Karpas-422 (cell line): ENCODE measurements around the gene PACRGL. TPM values are rescaled to one million over a fixed set of nuclear protein-coding genes. Genes with fewer than 3 reads are reported as not detected.
"Not testable (repeated sequence)": the region's sequence is repeated elsewhere in the genome, so short reads cannot be mapped to it uniquely, and the experiment has no call there.

Experiments used
- DNase-seq: peaks from one replicate; pipeline ENCODE4 v3.0.0-alpha.2; 2015
- H2AFZ ChIP-seq: fragments of 200-600 bp; sonication (generic); 2 replicates; pipeline ENCODE4 v1.6.1; 2014; ENCODE audit warnings: antibody characterized with exemption, low read length, mixed read lengths
- H3K27ac ChIP-seq: fragments of 200-600 bp; sonication (generic); 2 replicates; pipeline ENCODE4 v1.5.1; 2014; ENCODE audit warnings: mild to moderate bottlenecking, low read length, moderate library complexity
- H3K27me3 ChIP-seq: fragments of 200-600 bp; sonication (generic); 2 replicates; pipeline ENCODE4 v1.6.1; 2014; ENCODE audit warnings: low read length, mixed read lengths
- H3K36me3 ChIP-seq: fragments of 200-600 bp; sonication (generic); 2 replicates; pipeline ENCODE4 v1.6.1; 2014; ENCODE audit warnings: low read length, mixed read lengths; ENCODE audit not compliant: insufficient read depth
- H3K4me1 ChIP-seq: fragments of 200-600 bp; sonication (generic); 2 replicates; pipeline ENCODE4 v1.6.1; 2014; ENCODE audit warnings: mild to moderate bottlenecking, low read length, mixed read lengths
- H3K4me2 ChIP-seq: fragments of 200-600 bp; sonication (generic); 2 replicates; pipeline ENCODE4 v1.6.1; 2014; ENCODE audit warnings: low read length, low read depth, mild to moderate bottlenecking; ENCODE audit not compliant: poor library complexity, severe bottlenecking
- H3K4me3 ChIP-seq: fragments of 200-600 bp; sonication (generic); 2 replicates; pipeline ENCODE4 v1.5.1; 2014; ENCODE audit warnings: mild to moderate bottlenecking, antibody characterized with exemption, low read length, mixed read lengths
- H3K79me2 ChIP-seq: fragments of 200-600 bp; sonication (generic); 2 replicates; pipeline ENCODE4 v1.6.1; 2014; ENCODE audit warnings: mild to moderate bottlenecking, low read length, mixed read lengths
- H3K9ac ChIP-seq: fragments of 200-600 bp; sonication (generic); 2 replicates; pipeline ENCODE4 v1.6.0; 2014; ENCODE audit warnings: low read length
- H3K9me2 ChIP-seq: fragments of 200-600 bp; sonication (generic), shearing (Covaris generic); replicated peaks from 2 replicates; pipeline ENCODE4 v1.6.0; 2014; ENCODE audit warnings: mild to moderate bottlenecking, low read length, moderate library complexity; ENCODE audit not compliant: insufficient read depth
- H3K9me3 ChIP-seq: fragments of 300-700, 200-600 bp; sonication (generic); 2 replicates; pipeline ENCODE4 v1.6.1; 2014; ENCODE audit warnings: low read length, mixed read lengths
- H4K20me1 ChIP-seq: fragments of 200-600 bp; sonication (generic); 2 replicates; pipeline ENCODE4 v1.6.1; 2014; ENCODE audit warnings: mild to moderate bottlenecking, antibody characterized with exemption, low read length, low read depth; ENCODE audit not compliant: insufficient read depth
- total RNA-seq: library from RNA; depleted of rRNA; stranded (reverse); fragments of >200 nt; shearing (Covaris generic); gene quantifications from 2 replicates; pipeline ENCODE4 v1.2.3, GENCODE V29; 2014; ENCODE audit warnings: low replicate concordance

The PACRGL gene
- total RNA-seq, 1 experiment from 2014 or later: 49.9 TPM

- Histone ChIP-seq H3K79me2 (no peaks in the 10 kb centered on the region), H3K9me2 (no peaks in the 10 kb centered on the region), H3K9me3 (no peaks in the 10 kb centered on the region), H3K4me3 (no peak overlapping the region), H3K4me1 (no peaks in the 10 kb centered on the region), H3K36me3 (no peaks in the 10 kb centered on the region), H3K27me3 (no peaks in the 10 kb centered on the region), H2AFZ (no peak overlapping the region), H3K27ac (no peak overlapping the region), H3K9ac (no peak overlapping the region), H4K20me1 (no peaks in the 10 kb centered on the region), H3K4me2 (no peak overlapping the region)
- DNase-seq: no peak
Observed at GRCh38 chr4:20778896-20779295, 78.6 kb downstream of the PACRGL start.

- H3K4me1 ChIP-seq, H3K36me3 ChIP-seq, H3K9ac ChIP-seq, H3K4me3 ChIP-seq, H3K4me2 ChIP-seq, DNase-seq, H3K79me2 ChIP-seq, H3K9me2 ChIP-seq, H3K27ac ChIP-seq, H3K9me3 ChIP-seq, H4K20me1 ChIP-seq, H2AFZ ChIP-seq, H3K27me3 ChIP-seq: not testable (repeated sequence)
Observed at GRCh38 chr4:20783134-20783533, 82.9 kb downstream of the PACRGL start.

- Histone ChIP-seq H3K4me3 (no peak overlapping the region), H3K27me3 (no peaks in the 10 kb centered on the region), H3K9ac (no peak overlapping the region), H2AFZ (no peak overlapping the region), H4K20me1 (no peaks in the 10 kb centered on the region), H3K4me1 (no peaks in the 10 kb centered on the region), H3K27ac (no peak overlapping the region), H3K9me3 (no peaks in the 10 kb centered on the region), H3K4me2 (no peak overlapping the region), H3K9me2 (no peaks in the 10 kb centered on the region; the same call in 1 of the 2 replicates), H3K79me2 (no peaks in the 10 kb centered on the region), H3K36me3 (no peaks in the 10 kb centered on the region)
- DNase-seq: no peak
Observed at GRCh38 chr4:20787940-20788665, 87.8 kb downstream of the PACRGL start.
